HepG2 (cell line): ENCODE data around the gene HINFP. TPM values are rescaled to one million over a fixed set of nuclear protein-coding genes. Genes with fewer than 3 reads are reported as not detected.

Source experiments
- ATAC-seq: fragments of 200-7000 bp; cut with Tn5 transposase; 3 replicates; pipeline ENCODE4 v1.9.1; 2020; ENCODE audit warnings: mild to moderate bottlenecking, moderate library complexity
- BruUV-seq: library from RNA; stranded (reverse); fragments of 400-500 nt; replicated peaks from 2 replicates; lab custom pipeline; 2021; lab: Mats Ljungman, UMichigan
- CTCF ChIA-PET: fragments of 300-600 bp; formaldehyde crosslinking; extraction: SDS; loops from one replicate; lab custom pipeline; 2021; ENCODE audit warnings: low total read pairs, inconsistent platforms, low intra/inter-chr PET ratio; lab: Yijun Ruan, JAX
- POLR2A ChIA-PET: fragments of 350-600 bp; sonication (Branson Sonifier 250); formaldehyde crosslinking; loops from one replicate; lab custom pipeline; 2020; ENCODE audit warnings: antibody characterized with exemption, inconsistent platforms; lab: Yijun Ruan, JAX
- DNase-seq: peaks from one replicate; pipeline ENCODE4 v3.0.0-alpha.2; 2015; ENCODE audit warnings: low spot score
- FAIRE-seq: peaks from 3 replicates; lab custom pipeline; 2011; peaks lifted over from hg19 to GRCh38; lab: Jason Lieb, UNC
- H2AFZ ChIP-seq: one replicate; pipeline ENCODE4 v1.6.1; 2011; ENCODE audit warnings: low read length, inconsistent platforms
- H3K27ac ChIP-seq: fragments of 300-600 bp; 3 replicates; pipeline ENCODE4 v1.8.0; 2011; ENCODE audit warnings: mixed run types, mild to moderate bottlenecking, mixed read lengths, low read length, inconsistent platforms; ENCODE audit not compliant: insufficient read depth; ENCODE audit errors: extremely low read length
- H3K27me3 ChIP-seq, 2 experiments: fragments of 200-600 bp in 1 of 2; 2 replicates in 1 of 2; 3 replicates in 1 of 2; pipeline versions ENCODE4 v1.6.0 to v1.8.0; 2011; ENCODE audit warnings: low read length in 2 of 2, mild to moderate bottlenecking in 2 of 2, moderate library complexity in 2 of 2, inconsistent platforms in 1 of 2; ENCODE audit not compliant: insufficient read depth in 2 of 2, control insufficient read depth in 1 of 2
- H3K36me3 ChIP-seq, 2 experiments: fragments of 200-600 bp in 1 of 2; replicated peaks in 1 of 2; 2 replicates in 1 of 2; 3 replicates in 1 of 2; pipeline versions ENCODE4 v1.5.1 to v1.8.0; 2011; ENCODE audit warnings: low read length in 2 of 2, inconsistent platforms in 1 of 2; ENCODE audit not compliant: insufficient read depth in 2 of 2, control insufficient read depth in 1 of 2
- H3K4me1 ChIP-seq: 2 replicates; pipeline ENCODE4 v1.5.1; 2012; ENCODE audit warnings: low read length, inconsistent platforms; ENCODE audit not compliant: insufficient read depth
- H3K4me2 ChIP-seq: 2 replicates; pipeline ENCODE4 v1.6.0; 2011; ENCODE audit warnings: low read depth, low read length, inconsistent platforms
- H3K4me3 ChIP-seq, 3 experiments: fragments of 200-600 bp in 1 of 3; sonication (generic), shearing (Covaris generic) in 1 of 3; replicated peaks in 1 of 3; 2 replicates each; pipeline ENCODE4 v1.5.1; 2011 to 2016; ENCODE audit warnings: low read length in 3 of 3, inconsistent platforms in 2 of 3, low read depth in 2 of 3, mild to moderate bottlenecking in 2 of 3, control low read depth in 1 of 3, mixed read lengths in 1 of 3; ENCODE audit not compliant: insufficient read depth in 1 of 3
- H3K79me2 ChIP-seq: one replicate; pipeline ENCODE4 v1.6.1; 2011; ENCODE audit warnings: low read length, inconsistent platforms; ENCODE audit not compliant: insufficient read depth
- H3K9ac ChIP-seq: 2 replicates; pipeline ENCODE4 v1.6.0; 2011; ENCODE audit warnings: mild to moderate bottlenecking, low read depth, low read length, inconsistent platforms; ENCODE audit not compliant: insufficient read depth
- H3K9me3 ChIP-seq: 2 replicates; pipeline ENCODE4 v1.5.1; 2012; ENCODE audit warnings: mild to moderate bottlenecking, low read length
- H4K20me1 ChIP-seq: 2 replicates; pipeline ENCODE4 v1.6.0; 2011; ENCODE audit warnings: inconsistent platforms, mild to moderate bottlenecking, low read length, moderate library complexity; ENCODE audit not compliant: insufficient read depth
- E2F2 ChIP-seq: sonication (generic); formaldehyde crosslinking; IDR thresholded peaks from 2 replicates; pipeline ENCODE4 v1.4.0; 2020; ENCODE audit warnings: missing genetic modification reagents, borderline replicate concordance
- ELF4 ChIP-seq: sonication (generic); formaldehyde crosslinking; IDR thresholded peaks from 2 replicates; pipeline ENCODE4 v1.5.0; 2020; ENCODE audit warnings: missing genetic modification reagents, mild to moderate bottlenecking, moderate library complexity, borderline replicate concordance
- FLYWCH1 ChIP-seq: sonication (generic); formaldehyde crosslinking; IDR thresholded peaks from 2 replicates; pipeline ENCODE4 v1.8.1; 2023; ENCODE audit warnings: mild to moderate bottlenecking, missing genetic modification reagents
- ISL2 ChIP-seq: sonication (generic); formaldehyde crosslinking; IDR thresholded peaks from 2 replicates; pipeline ENCODE4 v1.5.0; 2020; ENCODE audit warnings: missing genetic modification reagents
- KLF16 ChIP-seq, 2 experiments: sonication (generic) in 1 of 2; formaldehyde crosslinking in 1 of 2; IDR thresholded peaks; 2 replicates each; pipeline versions ENCODE4 v1.6.1 to v1.8.0; 2016 to 2023; ENCODE audit warnings: missing genetic modification reagents in 2 of 2, missing compliant biosample characterization in 1 of 2
- MTF2 ChIP-seq: sonication (generic); formaldehyde crosslinking; IDR thresholded peaks from 2 replicates; pipeline ENCODE4 v1.5.0; 2020; ENCODE audit warnings: missing genetic modification reagents, borderline replicate concordance
- PHF20 ChIP-seq: sonication (generic); formaldehyde crosslinking; IDR thresholded peaks from 2 replicates; pipeline ENCODE4 v1.5.0; 2020; ENCODE audit warnings: mild to moderate bottlenecking, missing genetic modification reagents
- ZBTB4 ChIP-seq: sonication (generic); formaldehyde crosslinking; IDR thresholded peaks from 2 replicates; pipeline ENCODE4 v1.4.0; 2020; ENCODE audit warnings: missing genetic modification reagents, mild to moderate bottlenecking, borderline replicate concordance
- ZMYM2 ChIP-seq: sonication (generic); formaldehyde crosslinking; IDR thresholded peaks from 2 replicates; pipeline ENCODE4 v1.8.0; 2022; ENCODE audit warnings: mild to moderate bottlenecking, missing genetic modification reagents
- ZNF549 ChIP-seq: sonication (generic); formaldehyde crosslinking; IDR thresholded peaks from 2 replicates; pipeline ENCODE4 v1.5.0; 2020; ENCODE audit warnings: missing genetic modification reagents
- ZNF652 ChIP-seq: IDR thresholded peaks from 2 replicates; pipeline ENCODE4 v1.6.1; 2016; ENCODE audit warnings: low read depth, borderline replicate concordance
- ZNF709 ChIP-seq: sonication (generic); formaldehyde crosslinking; IDR thresholded peaks from 2 replicates; pipeline ENCODE4 v1.5.0; 2020; ENCODE audit warnings: mild to moderate bottlenecking, missing genetic modification reagents
- ZUFSP ChIP-seq: sonication (generic); formaldehyde crosslinking; IDR thresholded peaks from 2 replicates; pipeline ENCODE4 v1.9.0; 2021; ENCODE audit warnings: missing genetic modification reagents, mild to moderate bottlenecking, borderline replicate concordance
- ZZZ3 ChIP-seq: sonication (generic); formaldehyde crosslinking; IDR thresholded peaks from 2 replicates; pipeline ENCODE4 v1.4.0; 2020; ENCODE audit warnings: missing genetic modification reagents, mild to moderate bottlenecking, borderline replicate concordance
- WGBS: methylation state at CpG from one replicate; pipeline ENCODE4 v1.1.6; 2017; ENCODE audit warnings: low lambda C conversion rate; 5-methylcytosine and 5-hydroxymethylcytosine counted together
- in situ Hi-C: cut with HindIII; loops from 2 replicates; pipeline ENCODE4 v1.10.0; 2017; ENCODE audit warnings: low pct_unique_long_range_greater_than_20kb; ENCODE audit not compliant: extremely low pct_ligation_motif_present
- intact Hi-C: fragments of 100-400 bp; cut with micrococcal nuclease; formaldehyde crosslinking; loops from one replicate; pipeline ENCODE4 v1.10.0; 2022; ENCODE audit not compliant: unreplicated experiment
- polyA plus RNA-seq, 8 experiments: library from polyadenylated mRNA; depleted of rRNA in 3 of 8; stranded (reverse) in 7 of 8; unstranded in 1 of 8; fragments of >200 nt; fragmentation: Illumina TruSeq in 4 of 8; extraction: Trizol in 4 of 8; gene quantifications; 2 replicates each; pipeline versions ENCODE4 v1.2.1 to v1.2.3, GENCODE V29; 2011 to 2016; ENCODE audit warnings: low read depth in 4 of 8, missing spikeins in 1 of 8, mixed read lengths in 1 of 8; ENCODE audit not compliant: insufficient read depth in 1 of 8
- total RNA-seq, 5 experiments: library from RNA; depleted of rRNA; stranded (reverse); fragments of >200 nt; fragmentation: Illumina TruSeq; extraction: Trizol; gene quantifications; 2 replicates each; pipeline ENCODE4 v1.2.3, GENCODE V29; 2016; ENCODE audit warnings: low read depth in 1 of 5

HINFP gene
- total and polyA plus RNA-seq, 2 of the 13 experiments (the other 11 are each of a cell fraction or from before 2014, with no cell fraction given): 15.1 to 21.4 TPM

GRCh38 chr11:119112314-119113020 lies 8.9 kb upstream of the HINFP start:
- H3K4me3 ChIP-seq: no peak overlapping the region
- no peak overlapping the region for H3K4me2 ChIP-seq
- H3K27me3 ChIP-seq: no peaks in the 10 kb centered on the region
- CTCF ChIA-PET: no interaction called here
- ATAC-seq (no peak), FAIRE-seq (no peak), DNase-seq (no peak)
- POLR2A ChIA-PET: interaction anchor here (1.1 to 1.8 kb wide), 3 partner anchors 9 to 18 kb away, joined by 3 to 6 read pairs (median 3); partner anchors contain the start of gene HINFP
- intact Hi-C loops: no loop called here
- TF ChIP-seq ZNF549: no peak
- no peak for TF ChIP-seq KLF16 (CRISPR knock-in tag; IDR thresholded peaks at IDR 0.05)
- TF ChIP-seq ELF4: no peak
- TF ChIP-seq ZZZ3: no peak
- TF ChIP-seq ISL2 (CRISPR knock-in tag): no peak
- TF ChIP-seq ZNF652 (CRISPR knock-in tag): no peak
- TF ChIP-seq ZBTB4 (CRISPR knock-in tag): no peak
- no peak for TF ChIP-seq ZMYM2 (CRISPR knock-in tag)
- no peak for TF ChIP-seq E2F2
- TF ChIP-seq PHF20 (CRISPR knock-in tag): no peak
- no peak for TF ChIP-seq FLYWCH1
- no peak for TF ChIP-seq MTF2 (CRISPR knock-in tag)
- no peak for TF ChIP-seq ZNF709
- no peak for TF ChIP-seq ZUFSP (CRISPR knock-in tag)
- no peak overlapping the region for H3K27ac ChIP-seq
- no TSS peak for BruUV-seq
- no peaks in the 10 kb centered on the region for H3K9me3 ChIP-seq
- no peak overlapping the region for H3K9ac ChIP-seq
- 95% methylated on average over 10 of the region's 12 CpGs for WGBS
- in situ Hi-C loops: no loop called here
- H3K4me1 ChIP-seq: peaks cover 18% of the 10 kb centered on the region
- H4K20me1 ChIP-seq: no peaks in the 10 kb centered on the region
- H3K36me3 ChIP-seq: peaks cover 14 to 34% of the 10 kb centered on the region in 2 experiments
- no peak overlapping the region for H2AFZ ChIP-seq
- H3K79me2 ChIP-seq: no peaks in the 10 kb centered on the region
